Suppressor macrophage treated with lipopolysaccharide for 1 hour (primary cell): ENCODE data around the gene ESR1.

Experiments used
- DNase-seq, 3 donors: peaks; one replicate each; pipeline ENCODE4 v3.0.0-alpha.2; 2020 to 2022

The ESR1 gene

DNA sequence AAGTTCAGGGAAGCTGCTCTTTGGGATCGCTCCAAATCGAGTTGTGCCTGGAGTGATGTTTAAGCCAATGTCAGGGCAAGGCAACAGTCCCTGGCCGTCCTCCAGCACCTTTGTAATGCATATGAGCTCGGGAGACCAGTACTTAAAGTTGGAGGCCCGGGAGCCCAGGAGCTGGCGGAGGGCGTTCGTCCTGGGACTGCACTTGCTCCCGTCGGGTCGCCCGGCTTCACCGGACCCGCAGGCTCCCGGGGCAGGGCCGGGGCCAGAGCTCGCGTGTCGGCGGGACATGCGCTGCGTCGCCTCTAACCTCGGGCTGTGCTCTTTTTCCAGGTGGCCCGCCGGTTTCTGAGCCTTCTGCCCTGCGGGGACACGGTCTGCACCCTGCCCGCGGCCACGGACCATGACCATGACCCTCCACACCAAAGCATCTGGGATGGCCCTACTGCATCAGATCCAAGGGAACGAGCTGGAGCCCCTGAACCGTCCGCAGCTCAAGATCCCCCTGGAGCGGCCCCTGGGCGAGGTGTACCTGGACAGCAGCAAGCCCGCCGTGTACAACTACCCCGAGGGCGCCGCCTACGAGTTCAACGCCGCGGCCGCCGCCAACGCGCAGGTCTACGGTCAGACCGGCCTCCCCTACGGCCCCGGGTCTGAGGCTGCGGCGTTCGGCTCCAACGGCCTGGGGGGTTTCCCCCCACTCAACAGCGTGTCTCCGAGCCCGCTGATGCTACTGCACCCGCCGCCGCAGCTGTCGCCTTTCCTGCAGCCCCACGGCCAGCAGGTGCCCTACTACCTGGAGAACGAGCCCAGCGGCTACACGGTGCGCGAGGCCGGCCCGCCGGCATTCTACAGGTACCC lies at the start of gene ESR1:
ESR1 (plus strand) TSS at position 170 of the 858 bp plus-strand sequence; CDS start at position 401, 231 bp downstream.
- DNase-seq = peak in 2 of 3 donors; percentile 10 to 37

DNA sequence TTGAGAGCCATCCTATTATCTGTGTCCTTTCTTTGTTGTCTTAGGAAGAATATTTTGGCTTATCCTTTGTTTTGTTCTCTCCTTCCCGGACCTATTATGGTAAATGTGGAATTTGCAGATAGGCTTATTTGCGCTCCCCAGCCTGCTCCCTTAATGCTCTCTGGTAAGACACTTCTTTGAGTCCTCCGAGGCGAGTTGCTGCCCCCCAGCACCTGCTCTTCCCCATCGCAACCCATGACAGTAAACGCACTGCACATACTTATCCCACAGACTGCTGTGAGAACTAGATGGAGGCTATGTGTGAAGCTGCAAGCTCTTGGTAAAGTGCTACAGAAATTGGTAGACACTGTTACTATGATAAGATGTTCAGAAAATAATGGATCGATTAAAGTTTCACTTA lies 47.0 kb upstream of the ESR1 start:
- no peak for DNase-seq

GRCh38 chr6:151761851-151762250 lies 45.6 kb upstream of the ESR1 start:
- no peak for DNase-seq

- DNase-seq = no peak
Observed at GRCh38 chr6:151762817-151763216, 44.7 kb upstream of the ESR1 start.

- DNase-seq = peak in 1 of 3 donors; percentile 28
Observed at GRCh38 chr6:151763303-151763702, 44.2 kb upstream of the ESR1 start.

DNA sequence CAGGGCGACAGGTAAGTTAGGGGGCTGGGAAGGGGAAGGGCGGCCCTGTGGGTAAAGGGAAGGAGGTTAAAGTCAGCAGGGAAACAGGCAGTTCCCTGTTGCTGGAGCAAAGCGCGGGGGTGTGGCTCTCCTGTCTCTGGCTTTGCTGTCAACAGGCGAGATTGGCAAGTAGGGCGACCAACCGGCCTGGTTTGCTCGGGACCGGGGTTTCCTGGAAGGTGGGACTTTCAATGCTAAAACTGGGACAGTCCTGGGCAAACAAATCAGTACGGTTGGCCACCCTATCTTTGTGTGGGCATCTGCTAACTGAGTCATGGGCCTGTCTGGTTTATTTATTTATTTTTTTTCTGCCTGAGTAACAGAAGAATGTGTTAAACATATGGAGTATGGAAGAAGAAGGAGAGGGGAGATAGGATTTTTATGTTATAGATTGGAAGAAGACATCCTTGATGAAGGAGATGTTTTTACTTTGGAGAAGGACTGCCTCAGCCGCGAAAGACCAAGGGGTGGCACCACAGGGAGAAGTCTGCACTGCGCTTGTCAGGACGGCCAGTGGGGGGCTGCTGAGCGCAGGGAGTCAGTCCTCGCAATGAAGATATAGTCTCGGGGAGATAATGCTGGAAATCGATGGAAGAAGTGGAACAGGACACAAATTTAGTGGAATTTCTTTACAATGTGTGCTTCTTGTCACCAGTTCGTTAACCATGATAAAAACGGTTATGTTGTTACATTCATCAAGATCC lies 43.4 kb upstream of the ESR1 start:
- peak; percentile 83 to 93 (median 93) for DNase-seq

DNA sequence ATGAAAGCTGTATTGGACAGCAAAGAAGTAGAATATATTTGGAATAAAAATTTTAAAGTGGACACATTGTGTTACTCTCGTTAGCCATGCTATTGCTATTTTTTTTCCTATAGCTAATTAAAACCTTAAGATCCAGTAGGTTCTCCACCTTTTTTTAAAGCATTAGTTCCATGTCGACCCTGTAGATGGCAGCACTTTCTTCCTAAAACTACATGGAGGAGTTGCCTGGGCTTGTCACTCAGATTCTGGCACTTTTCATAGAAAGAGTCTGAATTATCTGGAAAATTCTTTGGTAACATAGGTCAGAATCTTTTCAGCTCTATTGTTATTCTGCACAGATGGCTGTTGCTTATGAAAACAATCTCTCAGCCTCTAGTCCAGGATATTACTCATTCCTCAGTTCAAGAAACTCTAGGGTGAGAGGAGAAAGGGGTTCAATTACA lies 42.0 kb upstream of the ESR1 start:
- peak; percentile 72 to 81 (median 79) for DNase-seq

GRCh38 chr6:151772446-151772845 lies 35.0 kb upstream of the ESR1 start:
- DNase-seq = no peak

- DNase-seq = no peak
Observed at GRCh38 chr6:151773382-151773781, 34.1 kb upstream of the ESR1 start.

DNA sequence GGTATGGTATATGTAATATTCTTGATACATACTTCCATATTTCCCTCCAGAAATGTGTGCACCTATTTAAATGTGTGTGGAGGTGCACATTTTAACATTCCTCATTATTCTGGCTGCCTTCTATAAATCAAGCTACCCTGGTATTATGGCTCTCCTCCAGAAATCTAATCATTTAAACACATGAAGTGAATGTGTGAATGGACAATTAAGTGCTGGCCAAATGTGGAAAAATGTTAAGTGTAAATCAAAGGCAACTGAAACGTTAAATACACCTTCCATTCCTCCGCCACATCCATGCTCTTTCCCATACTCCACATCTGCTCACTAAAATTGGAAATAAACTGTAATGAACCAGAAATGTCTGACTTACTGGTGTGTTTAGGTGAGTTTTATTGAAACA lies 24.9 kb upstream of the ESR1 start:
- DNase-seq = no peak

- DNase-seq = no peak
Observed at GRCh38 chr6:151783692-151784091, 23.8 kb upstream of the ESR1 start.

DNA sequence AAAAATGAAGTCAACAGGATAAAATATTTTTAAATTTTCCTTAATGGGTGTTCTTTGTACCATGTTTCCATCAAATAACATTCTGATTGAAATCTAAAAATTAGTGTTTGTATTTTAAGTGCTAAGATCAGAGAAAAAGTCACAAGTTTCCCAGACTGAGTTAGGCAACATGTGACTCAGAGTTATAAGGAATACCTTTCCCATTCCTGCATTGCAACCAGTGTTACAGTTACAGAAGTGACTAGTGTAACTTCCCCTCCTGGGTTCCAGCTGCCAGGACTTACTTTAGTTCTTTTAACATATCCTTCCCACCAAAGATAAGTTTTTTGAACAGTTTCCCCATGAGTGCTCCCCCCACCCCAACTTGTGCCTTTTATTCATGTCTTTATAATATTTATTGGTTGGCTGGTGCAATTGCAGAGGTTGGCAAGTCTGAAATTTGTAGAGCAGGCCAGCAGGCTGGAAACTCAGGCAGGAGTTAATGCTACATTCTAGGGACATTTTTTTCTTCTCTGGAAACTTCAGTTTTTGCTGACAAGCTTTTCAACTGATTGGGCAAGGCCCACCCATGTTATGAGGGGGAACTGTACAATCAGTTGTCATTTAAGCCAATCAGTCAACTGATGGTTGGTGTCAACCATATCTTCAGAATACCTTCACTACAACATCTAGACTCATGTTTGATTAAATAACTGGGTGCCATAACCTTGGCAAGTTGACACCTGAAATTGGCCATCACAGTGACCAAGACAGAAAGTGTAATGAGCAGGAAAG lies 22.9 kb upstream of the ESR1 start:
- peak; percentile 25 to 34 (median 26) for DNase-seq

DNA sequence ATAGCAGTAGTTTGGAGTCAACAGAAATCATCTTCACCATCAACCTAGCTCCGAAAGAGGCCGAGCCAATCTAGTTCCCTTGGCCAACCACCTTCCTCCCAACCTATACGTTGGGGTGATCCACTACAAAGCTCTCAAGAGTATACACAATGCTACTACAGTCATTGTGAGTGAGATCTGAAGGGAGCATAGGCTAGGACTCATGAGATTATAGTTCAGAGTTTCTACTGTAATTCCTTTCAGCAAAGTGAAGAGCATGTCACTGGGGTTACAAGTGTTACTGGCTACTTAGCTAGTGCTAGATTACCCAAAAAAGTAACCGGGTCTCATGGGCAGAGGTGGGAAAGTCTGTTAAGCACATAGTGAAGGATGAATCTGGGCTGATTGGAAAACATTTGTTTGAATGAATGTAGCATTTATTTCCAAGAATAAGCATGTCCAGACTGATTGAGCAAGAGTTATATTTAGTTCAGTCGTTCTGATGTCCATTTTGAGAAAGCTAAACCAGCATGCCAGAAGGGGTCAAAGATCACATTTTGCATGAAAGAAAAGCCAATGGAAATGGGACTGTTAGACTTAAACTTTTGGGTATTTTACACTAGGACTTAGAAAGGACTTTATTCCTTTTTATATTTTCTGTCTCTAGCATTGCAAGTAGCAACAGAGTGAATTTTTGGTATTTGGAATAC lies 10.5 kb upstream of the ESR1 start:
- DNase-seq = no peak

- no peak for DNase-seq
Observed at GRCh38 chr6:151803743-151804142, 3.7 kb upstream of the ESR1 start.

- DNase-seq = no peak
Observed at GRCh38 chr6:151804585-151805285, 2.7 kb upstream of the ESR1 start.

GRCh38 chr6:151805286-151805840 lies 2.1 kb upstream of the ESR1 start:
- no peak for DNase-seq

- DNase-seq = peak in 1 of 3 donors; percentile 22
Observed at GRCh38 chr6:151806757-151807512, 547 bp upstream of the ESR1 start.

DNA sequence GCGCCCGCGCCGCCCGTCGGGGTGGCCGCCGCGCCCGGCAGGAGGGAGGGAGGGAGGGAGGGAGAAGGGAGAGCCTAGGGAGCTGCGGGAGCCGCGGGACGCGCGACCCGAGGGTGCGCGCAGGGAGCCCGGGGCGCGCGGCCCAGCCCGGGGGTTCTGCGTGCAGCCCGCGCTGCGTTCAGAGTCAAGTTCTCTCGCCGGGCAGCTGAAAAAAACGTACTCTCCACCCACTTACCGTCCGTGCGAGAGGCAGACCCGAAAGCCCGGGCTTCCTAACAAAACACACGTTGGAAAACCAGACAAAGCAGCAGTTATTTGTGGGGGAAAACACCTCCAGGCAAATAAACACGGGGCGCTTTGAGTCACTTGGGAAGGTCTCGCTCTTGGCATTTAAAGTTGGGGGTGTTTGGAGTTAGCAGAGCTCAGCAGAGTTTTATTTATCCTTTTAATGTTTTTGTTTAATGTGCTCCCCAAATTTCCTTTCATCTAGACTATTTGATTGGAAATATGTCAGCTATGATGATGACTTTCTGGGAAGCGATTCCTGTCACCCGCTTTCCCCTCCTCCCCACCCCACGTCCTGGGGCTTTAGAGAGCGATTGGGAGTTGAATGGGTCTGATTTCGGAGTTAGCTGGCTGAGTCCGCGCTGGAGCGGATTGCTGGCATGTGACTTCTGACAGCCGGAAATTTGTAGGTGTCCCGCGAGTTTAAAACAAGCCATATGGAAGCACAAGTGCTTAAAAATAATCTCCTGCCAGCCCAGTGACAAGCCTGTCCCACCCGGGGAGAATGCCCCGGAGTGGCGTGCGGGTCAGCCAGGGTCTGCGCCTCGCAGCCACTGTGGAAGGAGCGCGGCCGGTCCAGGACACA lies 1.1 kb downstream of the ESR1 start:
- peak; percentile 27 to 51 (median 30) for DNase-seq

DNA sequence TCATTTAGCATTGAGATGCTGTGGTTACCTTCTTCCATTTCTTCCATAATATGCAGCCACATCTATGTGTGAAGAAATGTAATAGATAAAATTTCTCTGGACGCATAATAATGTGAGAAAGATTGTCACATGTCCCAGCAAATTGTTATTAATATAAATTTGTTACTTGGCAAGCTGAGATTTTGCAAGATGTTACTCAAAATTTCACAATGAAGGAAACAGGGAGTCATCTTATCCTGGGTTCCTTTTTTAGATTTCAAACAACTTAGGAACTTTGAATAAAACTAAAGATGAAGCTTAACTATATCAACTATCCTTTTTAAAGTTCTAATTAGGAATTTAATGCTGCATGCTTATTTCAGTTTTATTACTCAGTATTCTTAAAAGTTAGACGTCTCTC lies 3.6 kb downstream of the ESR1 start:
- peak; percentile 20 to 60 (median 55) for DNase-seq

DNA sequence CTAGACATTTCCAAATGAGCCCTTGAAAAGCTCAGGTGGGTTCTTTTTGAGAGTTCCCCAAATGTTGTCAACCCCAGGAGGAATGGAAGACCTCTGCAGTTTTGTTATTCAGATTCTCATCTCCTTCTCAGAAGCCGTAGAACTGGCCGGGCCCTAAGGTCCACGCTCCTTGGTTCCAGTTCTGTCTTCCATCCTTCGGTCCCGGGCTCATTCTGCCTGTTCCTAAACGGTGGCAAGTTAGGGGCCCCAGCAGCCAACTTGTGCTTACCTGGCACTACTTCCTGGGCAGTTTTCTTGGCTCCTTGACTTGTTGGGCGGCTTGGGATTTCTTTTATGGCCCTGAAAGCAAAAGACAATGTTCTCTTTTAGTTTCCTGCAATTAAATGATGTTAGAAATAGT lies 6.4 kb downstream of the ESR1 start:
- DNase-seq = no peak
